Stimulated activated CD8-positive, alpha-beta memory T cell treated with anti-CD3 and anti-CD28 coated beads, Interleukin-2, amount 100 ng/mL, for 48 hours (primary cell): ENCODE data around the gene CDC42SE2.
"Not testable (repeated sequence)": the region's sequence is repeated elsewhere in the genome, so short reads cannot be mapped to it uniquely, and the experiment has no call there.

Source experiments
- DNase-seq, 2 donors: peaks; one replicate each; pipeline ENCODE4 v3.0.0-alpha.2; 2020; ENCODE audit warnings: low read depth in 2 of 2

CDC42SE2 gene

GRCh38 chr5:131389869-131390265 is 126.0 kb downstream of the CDC42SE2 start:
- DNase-seq = no peak

GRCh38 chr5:131392466-131393095 is 128.7 kb downstream of the CDC42SE2 start:
- no peak for DNase-seq

GRCh38 chr5:131393498-131393968 is 129.7 kb downstream of the CDC42SE2 start:
- no peak for DNase-seq

GRCh38 chr5:131394128-131394527 is 130.3 kb downstream of the CDC42SE2 start:
- DNase-seq = no peak

- DNase-seq = no peak
Observed at GRCh38 chr5:131396015-131396414, 132.2 kb downstream of the CDC42SE2 start.

- no peak for DNase-seq
Observed at GRCh38 chr5:131396630-131397273, 132.9 kb downstream of the CDC42SE2 start.

- DNase-seq = not testable (repeated sequence)
Observed at GRCh38 chr5:131399007-131399406, 135.2 kb downstream of the CDC42SE2 start.

- no peak for DNase-seq
Observed at GRCh38 chr5:131400585-131400984, 136.7 kb downstream of the CDC42SE2 start.

- no peak for DNase-seq
Observed at GRCh38 chr5:131405674-131406073, 141.8 kb downstream of the CDC42SE2 start.

GRCh38 chr5:131406076-131406475 is 142.2 kb downstream of the CDC42SE2 start:
- no peak for DNase-seq

GRCh38 chr5:131406975-131407638 is 143.3 kb downstream of the CDC42SE2 start:
- DNase-seq = no peak

GRCh38 chr5:131413605-131414559 is 150.0 kb downstream of the CDC42SE2 start:
- DNase-seq = peak in 1 of 2 donors; percentile 9

GRCh38 chr5:131416729-131417128 is 152.9 kb downstream of the CDC42SE2 start:
- DNase-seq = no peak

- DNase-seq = peak; percentile 71 to 73
Observed at GRCh38 chr5:131417240-131417869, 153.5 kb downstream of the CDC42SE2 start.

- no peak for DNase-seq
Observed at GRCh38 chr5:131418846-131419245, 155.0 kb downstream of the CDC42SE2 start.

- no peak for DNase-seq
Observed at GRCh38 chr5:131419877-131420276, 156.0 kb downstream of the CDC42SE2 start.

- no peak for DNase-seq
Observed at GRCh38 chr5:131423056-131423455, 159.2 kb downstream of the CDC42SE2 start.

- no peak for DNase-seq
Observed at GRCh38 chr5:131426011-131426410, 162.2 kb downstream of the CDC42SE2 start.

- no peak for DNase-seq
Observed at GRCh38 chr5:131430794-131431193, 166.9 kb downstream of the CDC42SE2 start.

GRCh38 chr5:131431794-131432193 is 167.9 kb downstream of the CDC42SE2 start:
- no peak for DNase-seq

GRCh38 chr5:131433109-131433508 is 169.3 kb downstream of the CDC42SE2 start:
- DNase-seq = no peak
